Neutrophil (primary cell): ENCODE data around the gene CCDC149.

Experiments used
- H3K27ac ChIP-seq: fragments of 200-600 bp; sonication (generic); 2 replicates; pipeline ENCODE4 v1.5.1; 2016; ENCODE audit warnings: mild to moderate bottlenecking, moderate library complexity
- H3K27me3 ChIP-seq: fragments of 200-600 bp; sonication (generic); 2 replicates; pipeline ENCODE4 v1.6.0; 2016; ENCODE audit warnings: mild to moderate bottlenecking
- H3K36me3 ChIP-seq: fragments of 200-600 bp; sonication (generic); 2 replicates; pipeline ENCODE4 v1.5.1; 2017
- H3K4me1 ChIP-seq, 2 experiments: fragments of 200-600 bp in 1 of 2; sonication (generic) in 1 of 2; 1 replicate in 1 of 2; 2 replicates in 1 of 2; pipeline versions ENCODE4 v1.5.1 to v1.6.1; 2013 to 2016; ENCODE audit warnings: low read depth in 1 of 2, low read length in 1 of 2, mild to moderate bottlenecking in 1 of 2, moderate library complexity in 1 of 2; ENCODE audit not compliant: control insufficient read depth in 1 of 2, insufficient read depth in 1 of 2
- H3K4me3 ChIP-seq, 2 experiments: fragments of 200-600 bp in 1 of 2; sonication (generic) in 1 of 2; 1 replicate in 1 of 2; 2 replicates in 1 of 2; pipeline ENCODE4 v1.5.1; 2013 to 2016; ENCODE audit warnings: low read depth in 1 of 2, low read length in 1 of 2, mild to moderate bottlenecking in 1 of 2, moderate library complexity in 1 of 2
- H3K9me3 ChIP-seq: fragments of 200-600 bp; sonication (generic); 2 replicates; pipeline ENCODE4 v1.5.1; 2016
- CTCF ChIP-seq: fragments of 200-600 bp; sonication (generic); IDR thresholded peaks from 2 replicates; pipeline ENCODE4 v1.5.1; 2016; ENCODE audit warnings: antibody characterized with exemption

The CCDC149 gene

DNA sequence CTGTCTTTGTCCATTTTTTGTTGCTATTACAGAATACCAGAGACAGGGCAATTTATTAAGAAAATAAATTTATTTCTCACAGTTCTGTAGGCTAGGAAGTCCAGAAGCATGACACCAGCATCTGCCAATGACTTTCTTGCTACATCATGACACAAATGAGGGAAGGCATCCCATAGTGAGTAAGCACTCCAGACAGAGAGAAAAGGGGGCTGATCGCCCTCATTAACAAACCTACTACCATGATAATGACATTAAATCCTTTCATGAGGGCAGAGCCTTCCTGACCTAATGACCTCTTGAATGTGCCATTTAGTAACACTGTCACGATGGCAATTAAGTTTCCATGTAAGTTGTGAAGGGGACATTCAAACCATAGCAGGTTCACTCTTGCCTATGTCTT lies 20.1 kb downstream of the CCDC149 start:
- Histone ChIP-seq H3K36me3 (no peaks in the 10 kb centered on the region), H3K9me3 (no peaks in the 10 kb centered on the region), H3K4me3 (no peak overlapping the region), H3K27me3 (no peaks in the 10 kb centered on the region), H3K4me1 (peaks cover 0 to 18% of the 10 kb centered on the region in 2 experiments), H3K27ac (no peak overlapping the region)
- TF ChIP-seq CTCF = no peak

DNA sequence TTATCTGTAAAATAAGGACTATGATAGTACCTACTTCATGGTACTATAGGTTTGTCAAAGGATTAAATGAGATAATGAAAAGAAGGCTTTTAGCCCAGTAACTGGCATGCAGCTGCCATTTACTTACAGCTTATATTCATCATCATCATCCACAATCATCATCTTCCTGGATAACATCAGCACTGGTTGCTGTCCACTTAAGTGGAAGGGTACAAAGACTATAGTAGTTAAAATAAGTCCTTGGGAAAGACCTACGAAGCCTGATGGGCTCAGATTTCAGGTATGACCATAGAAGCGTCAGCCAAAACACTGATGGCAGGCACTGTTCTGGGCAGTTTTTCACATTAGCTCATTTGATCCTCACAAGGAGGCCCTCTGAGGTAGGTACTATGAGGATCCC lies 20.6 kb downstream of the CCDC149 start:
- TF ChIP-seq CTCF = no peak
- Histone ChIP-seq H3K27ac (no peak overlapping the region), H3K4me1 (peaks cover 0 to 18% of the 10 kb centered on the region in 2 experiments), H3K36me3 (no peaks in the 10 kb centered on the region), H3K27me3 (no peaks in the 10 kb centered on the region), H3K9me3 (no peaks in the 10 kb centered on the region), H3K4me3 (no peak overlapping the region)

DNA sequence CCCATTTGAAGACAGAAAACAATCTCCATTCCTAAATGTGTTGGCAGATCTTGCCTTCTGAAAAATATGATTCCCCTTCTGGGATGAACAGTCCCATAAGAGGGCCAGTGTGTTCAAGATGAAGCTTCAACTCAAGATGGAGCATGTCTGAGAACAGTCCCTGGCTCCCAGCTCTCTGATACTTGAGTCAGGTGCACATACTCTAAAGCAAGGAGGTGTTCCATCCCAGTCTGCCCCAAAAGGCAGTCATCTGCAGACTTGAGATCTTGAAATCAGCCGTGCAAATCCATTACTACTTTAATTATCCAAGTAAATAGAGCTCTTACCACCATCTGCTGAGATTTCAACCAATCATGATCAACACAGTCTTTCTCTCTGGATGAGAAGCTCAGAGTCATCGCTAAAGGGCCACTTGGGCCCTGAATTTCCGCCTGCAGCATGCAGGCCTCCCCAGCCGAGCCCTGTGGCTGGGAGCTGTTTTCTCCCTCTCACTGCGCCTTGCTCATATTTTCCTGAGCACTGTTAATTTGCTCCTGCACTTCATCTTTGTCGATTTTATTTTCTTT lies 22.2 kb downstream of the CCDC149 start:
- Histone ChIP-seq H3K4me3 (no peak overlapping the region), H3K27me3 (no peaks in the 10 kb centered on the region), H3K9me3 (no peaks in the 10 kb centered on the region), H3K4me1 (peaks cover 0 to 18% of the 10 kb centered on the region in 2 experiments), H3K36me3 (no peaks in the 10 kb centered on the region), H3K27ac (no peak overlapping the region)
- no peak for TF ChIP-seq CTCF

DNA sequence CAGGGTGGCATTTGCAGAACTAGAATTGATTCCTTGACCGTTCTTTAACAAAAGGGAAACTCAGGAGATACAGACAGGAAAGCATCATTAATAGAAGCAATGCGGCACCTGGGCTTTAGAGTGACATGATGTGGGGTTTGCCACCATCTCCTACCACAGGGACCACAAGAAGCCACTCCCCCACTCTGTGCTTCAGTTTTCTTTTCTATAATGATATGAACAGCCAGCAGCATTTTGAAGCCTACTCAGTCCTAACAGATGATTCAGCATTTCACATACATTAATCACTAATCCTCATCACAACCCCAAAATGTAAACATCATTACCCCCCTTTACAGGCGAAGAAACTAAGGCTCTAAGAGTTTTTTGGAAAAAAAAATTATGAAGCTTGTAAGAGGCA lies 22.9 kb downstream of the CCDC149 start:
- Histone ChIP-seq H3K36me3 (no peaks in the 10 kb centered on the region), H3K27me3 (no peaks in the 10 kb centered on the region), H3K9me3 (no peaks in the 10 kb centered on the region), H3K4me1 (peaks cover 0 to 18% of the 10 kb centered on the region in 2 experiments), H3K27ac (no peak overlapping the region), H3K4me3 (no peak overlapping the region)
- no peak for TF ChIP-seq CTCF

DNA sequence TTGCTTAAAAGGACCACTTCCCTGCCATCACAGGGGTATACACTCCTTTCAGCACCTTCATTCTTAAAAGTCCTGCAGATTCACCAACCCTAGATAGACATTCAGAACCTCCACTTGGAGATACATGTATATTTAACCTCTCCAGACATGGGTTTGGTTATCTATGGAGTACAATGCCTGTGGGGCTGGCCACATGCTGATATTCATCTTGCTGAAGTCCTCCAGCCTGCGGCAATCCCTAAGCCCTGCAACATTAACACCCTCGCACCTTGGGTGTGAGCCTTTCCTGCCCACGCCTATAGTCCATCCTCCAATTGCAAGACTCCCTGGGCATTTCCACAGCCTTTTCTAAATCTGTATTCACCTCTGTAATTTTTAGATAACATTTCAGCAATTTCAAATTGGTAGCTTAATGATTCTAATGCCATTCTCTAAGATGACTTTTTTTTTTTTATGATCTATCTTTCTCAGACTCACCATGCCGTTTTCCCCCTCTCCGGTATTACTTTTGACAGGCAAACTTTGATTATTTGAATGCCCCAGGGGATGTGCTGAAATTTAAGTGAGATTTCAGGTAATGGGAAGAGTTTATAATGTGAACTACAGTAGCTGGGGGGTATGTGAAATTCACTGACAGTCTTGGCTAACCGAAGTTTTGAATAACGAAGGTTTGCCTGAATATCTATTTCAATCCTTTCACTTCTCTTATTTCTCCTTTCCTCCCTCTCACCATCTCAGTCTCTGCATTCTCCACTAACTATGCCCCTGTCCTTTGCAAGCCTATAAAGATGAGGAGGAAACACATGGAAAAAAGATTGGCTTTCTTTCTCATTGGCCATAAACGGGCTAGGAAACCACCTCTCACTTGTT lies 24.1 kb downstream of the CCDC149 start:
- Histone ChIP-seq H3K4me3 (no peak overlapping the region), H3K9me3 (no peaks in the 10 kb centered on the region), H3K27me3 (no peaks in the 10 kb centered on the region), H3K27ac (no peak overlapping the region), H3K36me3 (no peaks in the 10 kb centered on the region), H3K4me1 (peaks cover 0 to 18% of the 10 kb centered on the region in 2 experiments)
- TF ChIP-seq CTCF = no peak
